SK-MEL-5 (cell line): ENCODE measurements around the gene IL9. TPM values are rescaled to one million over a fixed set of nuclear protein-coding genes. Genes with fewer than 3 reads are reported as not detected.
"Not testable (repeated sequence)": the region's sequence is repeated elsewhere in the genome, so short reads cannot be mapped to it uniquely, and the experiment has no call there.

Source experiments
- DNase-seq: peaks from one replicate; pipeline ENCODE4 v3.0.0-alpha.2; 2016; ENCODE audit warnings: low read depth, low spot score
- in situ Hi-C: cut with HindIII; loops from 2 replicates; pipeline ENCODE4 v1.10.0; 2016; ENCODE audit warnings: low sequenced_read_pairs, high pct_unique_total_duplicates, low pct_unique_long_range_greater_than_20kb
- total RNA-seq: library from RNA; depleted of rRNA; stranded (reverse); fragments of >200 nt; shearing (Covaris generic); gene quantifications from 2 replicates; pipeline ENCODE4 v1.2.3, GENCODE V29; 2014

The IL9 gene
- total RNA-seq, 1 experiment from 2014 or later: not detected

DNA sequence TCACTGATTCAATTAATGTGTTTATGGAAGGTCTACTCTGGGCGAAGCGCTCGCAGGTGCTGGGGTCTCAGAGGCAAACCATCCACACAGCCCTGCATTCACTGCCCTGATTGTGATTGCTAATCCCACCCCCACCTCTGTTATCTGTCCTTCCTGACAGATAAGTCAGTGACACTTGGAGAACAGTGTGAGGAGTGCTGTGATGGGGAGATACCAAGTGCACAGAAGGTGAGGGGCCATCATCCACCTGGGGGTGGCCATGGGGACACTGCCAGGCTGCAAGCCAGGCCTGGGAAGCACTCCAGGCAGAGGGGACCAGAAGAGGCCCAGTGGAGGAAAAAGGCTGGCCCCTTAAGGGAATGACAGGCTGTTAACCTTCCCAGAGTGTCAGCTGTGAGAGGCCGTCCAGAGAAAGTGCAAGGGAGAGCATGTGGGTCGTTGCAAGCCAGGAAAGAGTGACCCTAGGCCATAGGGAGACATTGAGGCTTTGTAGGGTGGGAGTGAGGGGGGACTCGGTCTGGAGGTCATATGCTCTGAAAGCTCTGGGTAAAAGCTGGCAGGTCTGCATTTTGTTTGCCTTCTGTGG is 18.0 kb downstream of the IL9 start:
- no peak for DNase-seq
- in situ Hi-C loops: no loop called here

DNA sequence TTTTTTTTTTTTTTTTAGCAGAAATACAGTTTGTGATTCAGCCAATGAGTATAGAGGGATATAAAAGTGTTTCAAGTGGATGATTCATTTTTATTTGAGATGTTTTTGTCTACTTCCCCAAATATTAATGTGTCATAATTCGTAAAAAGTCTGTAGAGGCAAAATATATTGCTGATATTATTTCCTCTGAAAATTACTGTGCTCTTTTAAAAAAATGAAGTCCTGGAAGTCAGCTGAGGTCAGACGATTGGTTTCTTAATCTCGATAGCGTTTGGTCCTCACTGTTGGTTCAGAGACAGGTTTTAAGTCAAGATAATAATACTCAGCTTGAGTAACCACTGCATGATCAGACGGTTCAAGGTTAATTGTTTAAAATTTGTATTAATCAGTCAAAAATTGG is 19.5 kb downstream of the IL9 start:
- DNase-seq: no peak
- in situ Hi-C loops: no loop called here

DNA sequence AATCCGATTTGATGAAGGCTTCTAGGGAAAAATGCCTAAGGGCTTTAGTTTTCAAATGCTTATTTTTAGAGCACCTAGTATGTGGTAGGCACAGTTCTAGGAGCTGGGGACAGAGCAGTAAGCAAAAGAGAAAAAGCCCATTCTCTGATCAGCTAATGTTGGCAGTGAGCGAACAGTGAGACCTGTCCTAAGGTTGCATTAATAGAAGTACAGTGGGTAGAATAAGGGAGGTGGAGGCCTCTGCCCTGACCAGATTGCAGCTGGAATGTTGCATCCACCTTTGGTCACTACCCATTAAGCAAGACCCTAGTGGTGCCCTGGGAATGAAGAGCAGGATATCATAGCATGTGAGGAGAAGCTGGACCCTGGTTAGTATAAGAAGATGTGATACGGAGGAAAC is 20.1 kb downstream of the IL9 start:
- in situ Hi-C loops: no loop called here
- DNase-seq: no peak

DNA sequence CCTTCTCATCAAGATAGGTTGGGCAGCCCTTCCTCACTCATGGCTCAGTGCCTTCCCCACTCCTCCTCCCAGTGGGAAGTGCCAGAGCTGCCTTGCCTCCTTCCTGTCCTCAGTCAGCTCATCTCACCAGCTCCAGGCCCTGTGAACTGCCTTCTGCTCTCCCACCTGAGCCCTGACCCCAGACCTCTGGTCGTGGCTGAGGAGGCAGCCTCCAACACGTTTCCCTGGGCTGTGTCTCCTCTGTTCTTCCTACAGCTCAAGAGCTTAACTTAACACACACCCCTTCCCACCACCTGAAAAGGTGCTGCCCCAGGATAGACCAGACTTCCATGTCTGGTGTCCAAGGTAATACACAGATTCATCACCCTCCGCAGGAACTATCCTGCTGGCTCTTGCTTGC is 21.2 kb downstream of the IL9 start:
- DNase-seq: no peak
- in situ Hi-C loops: no loop called here

DNA sequence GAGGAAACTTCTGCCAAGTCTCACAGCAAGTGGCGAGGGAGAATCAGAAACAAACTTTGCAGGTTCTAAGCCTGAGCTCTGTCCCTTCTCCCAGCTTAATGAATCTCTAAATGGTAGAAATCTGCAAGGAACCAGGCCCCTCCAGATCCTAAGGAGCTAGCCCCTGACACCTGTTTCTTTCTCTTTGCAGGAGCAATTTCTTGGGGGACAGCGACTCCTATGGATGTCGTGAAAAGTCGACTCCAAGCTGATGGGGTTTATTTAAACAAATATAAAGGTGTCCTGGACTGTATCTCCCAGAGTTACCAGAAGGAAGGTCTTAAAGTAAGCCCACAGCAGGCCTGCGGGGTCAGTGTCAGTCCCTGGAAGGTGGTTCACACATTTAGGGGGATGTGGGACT is 21.8 kb downstream of the IL9 start:
- peak; percentile 41 for DNase-seq
- in situ Hi-C loops: no loop called here

DNA sequence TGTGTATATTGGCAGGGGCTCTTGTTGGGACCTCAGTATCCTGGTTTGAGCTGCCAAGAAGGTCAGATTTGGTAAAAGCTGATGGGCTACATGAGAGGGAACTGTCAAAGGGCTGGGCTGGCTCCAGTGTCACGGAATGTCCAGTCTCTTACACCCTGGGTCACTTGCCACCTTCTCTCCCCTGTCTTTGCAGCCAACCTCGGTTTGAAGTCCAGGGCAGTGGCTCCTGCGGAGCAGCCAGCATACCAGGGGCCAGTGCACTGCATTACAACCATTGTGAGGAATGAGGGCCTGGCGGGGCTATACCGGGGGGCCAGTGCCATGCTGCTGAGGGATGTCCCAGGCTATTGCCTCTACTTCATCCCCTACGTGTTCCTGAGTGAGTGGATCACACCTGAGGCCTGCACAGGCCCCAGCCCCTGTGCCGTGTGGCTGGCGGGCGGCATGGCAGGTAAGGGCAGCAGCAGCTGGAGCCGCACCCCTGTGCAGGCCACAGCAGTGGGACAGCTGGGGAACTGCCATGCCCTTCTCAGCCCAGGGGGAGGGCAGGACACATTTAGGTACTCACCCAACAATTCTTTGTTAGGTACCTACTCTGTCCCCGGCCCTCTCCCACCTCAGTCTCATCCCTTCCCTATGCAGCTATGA is 24.2 kb downstream of the IL9 start:
- DNase-seq: no peak
- in situ Hi-C loops: no loop called here

DNA sequence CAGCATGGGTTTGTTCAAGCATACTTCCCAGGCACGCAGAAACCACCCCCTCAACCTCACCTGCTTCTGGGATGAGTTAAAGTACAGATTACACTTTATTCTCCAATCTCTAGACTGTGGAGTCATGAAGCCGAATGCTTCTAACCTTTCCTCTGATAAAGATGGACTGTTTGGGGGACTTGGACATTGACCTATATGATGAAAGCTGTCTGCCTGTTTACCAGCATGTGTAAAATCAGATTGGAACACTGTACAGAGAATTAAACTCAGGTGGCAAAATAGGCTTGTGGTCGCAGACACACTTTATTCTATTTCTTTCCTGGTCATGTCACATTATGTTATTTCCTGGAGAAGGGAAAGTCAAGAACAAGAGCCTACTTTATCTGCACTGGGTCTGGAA is 25.7 kb downstream of the IL9 start:
- in situ Hi-C loops: no loop called here

DNA sequence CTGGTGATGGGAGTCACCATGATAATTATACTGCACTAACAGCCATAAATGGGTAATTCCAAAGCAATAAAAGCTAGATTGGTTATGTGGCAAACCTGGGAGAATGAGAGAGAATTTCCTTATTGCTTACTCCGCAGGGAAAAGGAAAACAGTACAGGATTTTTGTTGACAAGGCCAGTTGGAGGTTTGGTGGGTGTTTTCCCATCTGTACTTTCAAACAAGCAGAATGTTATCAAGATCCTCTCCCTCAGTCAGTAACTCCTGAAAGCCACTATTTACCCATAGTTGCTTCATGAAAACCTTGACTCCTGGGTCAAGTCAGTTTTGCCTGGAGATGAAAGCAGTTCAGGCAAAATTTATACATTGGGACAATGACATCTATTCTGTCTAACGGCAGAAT is 26.4 kb downstream of the IL9 start:
- in situ Hi-C loops: no loop called here
- DNase-seq: no peak

More for the DNA sequence above, 25.7 kb downstream of the IL9 start:
- no peak for DNase-seq

DNA sequence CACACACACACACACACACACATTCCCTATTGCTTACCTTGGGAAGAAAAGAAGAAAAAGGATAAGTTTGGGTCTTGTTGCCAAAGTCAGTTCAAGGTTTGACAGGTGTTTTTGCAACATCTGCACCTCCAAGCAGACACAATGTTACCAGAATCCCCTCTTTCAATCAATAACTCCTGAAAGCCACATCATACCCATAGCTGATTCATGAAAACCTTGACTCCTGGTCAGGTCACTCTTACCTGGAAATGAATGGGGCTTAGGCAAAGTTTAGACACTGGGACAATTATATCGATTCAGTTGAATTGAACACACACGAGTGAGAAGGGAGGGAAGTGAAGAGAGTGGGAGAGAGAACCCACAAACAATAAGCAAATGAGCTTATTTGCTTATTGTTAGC is 27.0 kb downstream of the IL9 start:
- in situ Hi-C loops: no loop called here
- no peak for DNase-seq

DNA sequence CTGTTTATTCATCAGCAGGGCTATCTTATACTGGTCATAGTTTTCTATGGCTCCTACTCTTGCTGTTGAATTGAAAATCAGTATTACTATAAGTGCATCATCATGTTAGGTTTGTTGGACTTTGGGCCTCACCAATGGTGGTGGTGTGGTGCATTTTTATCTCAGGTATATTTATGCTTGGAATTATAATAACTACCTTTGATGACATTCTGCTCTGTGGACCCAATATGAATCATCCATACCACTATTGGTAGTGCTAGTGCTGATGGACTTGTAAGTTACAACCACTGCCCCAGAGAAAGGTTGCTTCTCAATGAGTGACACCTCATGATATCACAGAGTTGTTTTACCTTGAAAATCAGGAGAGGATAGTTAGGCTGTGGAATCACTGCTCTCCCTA is 28.0 kb downstream of the IL9 start:
- in situ Hi-C loops: no loop called here
- no peak for DNase-seq

DNA sequence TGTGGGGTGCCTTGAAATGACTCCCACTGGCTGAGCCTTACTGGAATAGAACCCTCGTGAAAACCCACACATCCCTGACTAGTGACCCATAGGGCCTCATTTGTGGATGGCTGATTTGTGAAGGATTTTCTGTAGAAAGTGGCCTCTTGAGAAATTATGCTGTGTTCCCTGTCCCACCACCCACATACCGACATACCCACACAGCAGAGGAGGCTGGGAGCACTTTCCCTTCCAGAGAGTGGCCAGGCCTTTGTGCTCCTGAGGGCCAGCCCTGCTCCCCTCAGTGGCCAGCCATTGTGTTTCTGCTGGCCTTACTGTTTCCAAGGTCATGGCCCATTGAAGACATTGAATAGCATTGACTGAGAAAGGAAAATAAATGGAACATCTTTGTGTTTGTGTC is 29.6 kb downstream of the IL9 start:
- no peak for DNase-seq
- in situ Hi-C loops: no loop called here

DNA sequence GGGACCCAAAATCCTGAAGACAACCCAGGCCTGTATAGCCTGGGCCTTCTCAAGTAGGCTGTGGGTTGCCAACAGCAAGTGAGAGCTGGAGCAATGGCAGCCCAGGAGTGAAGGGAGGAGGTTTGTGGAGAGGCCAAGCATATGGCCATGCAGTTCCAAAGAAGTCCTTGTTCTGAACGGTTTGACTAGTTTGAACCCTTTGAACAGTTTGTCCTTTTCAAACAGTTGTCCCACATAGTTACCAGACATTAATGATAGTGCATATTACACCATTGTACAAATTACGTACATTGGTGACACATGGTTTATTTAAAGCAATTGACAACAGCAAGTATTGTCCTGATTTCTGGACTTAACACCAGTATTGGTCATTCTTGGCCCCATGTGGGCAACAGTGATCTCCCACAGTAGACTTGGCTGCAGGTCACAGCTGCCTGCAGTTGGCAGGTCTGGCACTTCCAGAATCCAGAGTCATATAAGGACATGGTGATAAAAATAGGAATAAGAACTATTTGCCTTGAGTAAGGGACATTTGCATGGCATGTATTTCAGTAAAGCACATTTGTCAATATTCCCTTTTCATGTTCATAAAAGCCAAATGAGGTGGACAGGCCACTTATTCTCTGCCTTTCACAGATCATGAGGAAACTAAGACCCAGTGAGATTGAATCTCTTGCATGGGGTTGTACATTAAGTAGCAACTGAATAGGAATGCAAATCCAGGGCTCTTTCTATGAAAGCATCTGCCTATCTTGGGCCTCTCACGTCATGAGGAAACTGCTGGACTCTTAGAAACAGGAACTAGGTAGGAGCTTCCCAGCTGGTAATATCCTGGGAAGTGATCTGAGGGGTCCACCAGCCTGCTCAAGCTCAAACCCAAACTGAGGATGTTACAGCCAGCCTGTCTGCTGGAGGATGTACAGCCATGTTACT is 30.9 kb downstream of the IL9 start:
- DNase-seq: no peak
- in situ Hi-C loops: no loop called here

DNA sequence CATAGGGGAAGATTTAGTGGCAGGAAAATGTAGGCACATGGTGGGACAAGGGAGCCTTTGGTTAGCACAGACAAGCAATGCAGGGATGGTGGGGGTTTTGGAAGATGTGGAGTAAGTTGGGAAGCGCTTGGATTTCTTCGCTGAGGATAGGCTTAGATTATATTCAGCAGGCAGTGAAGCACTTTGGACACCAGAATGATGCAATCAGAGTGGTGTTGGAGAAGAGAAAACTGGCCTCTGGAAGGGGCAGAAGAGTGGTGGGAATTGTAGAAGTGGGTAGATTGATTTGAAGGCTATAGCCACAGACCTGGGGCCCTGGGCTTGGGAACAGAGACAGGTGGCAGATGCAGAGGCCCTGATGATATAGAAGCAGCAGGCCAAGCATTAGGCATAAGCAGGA is 32.9 kb downstream of the IL9 start:
- in situ Hi-C loops: no loop called here
- DNase-seq: no peak

DNA sequence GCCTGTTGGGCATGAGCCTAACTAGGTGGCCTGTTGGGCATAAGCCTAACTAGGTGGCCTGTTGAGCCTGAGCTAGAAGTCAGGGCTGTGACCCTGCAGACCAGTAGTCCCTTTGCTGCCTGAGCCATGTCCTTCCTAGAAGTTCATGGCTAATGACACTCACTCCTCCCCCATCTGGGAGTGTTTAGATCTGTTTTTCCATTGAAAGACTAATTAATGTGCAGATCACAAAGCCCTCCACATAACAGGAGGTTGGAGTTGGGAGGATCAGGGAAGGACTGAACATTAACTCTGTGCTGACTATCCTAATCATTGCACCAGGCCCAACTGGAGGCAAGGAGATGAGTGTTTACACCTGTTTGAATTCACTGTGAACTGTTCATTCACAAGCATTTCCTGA is 33.6 kb downstream of the IL9 start:
- in situ Hi-C loops: no loop called here
- DNase-seq: no peak

DNA sequence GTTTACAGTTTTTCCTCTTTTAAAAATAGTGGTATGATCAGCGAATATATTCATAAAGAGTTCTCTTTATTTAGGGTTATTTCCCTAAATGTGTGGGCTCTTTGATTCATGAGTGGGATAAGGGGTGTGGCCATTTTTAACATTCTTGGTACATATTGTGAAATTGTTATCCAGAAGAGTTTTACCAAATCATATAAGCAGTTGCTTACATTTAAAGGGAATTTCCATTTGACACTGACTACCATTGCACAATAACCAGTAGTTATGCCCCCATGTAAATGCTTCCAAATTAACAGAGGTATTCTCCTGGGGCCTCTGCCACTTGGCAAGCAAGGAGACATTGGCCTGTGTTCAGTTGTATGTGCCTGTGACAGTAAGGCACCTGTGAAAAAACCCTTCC is 34.0 kb downstream of the IL9 start:
- in situ Hi-C loops: no loop called here
- no peak for DNase-seq

DNA sequence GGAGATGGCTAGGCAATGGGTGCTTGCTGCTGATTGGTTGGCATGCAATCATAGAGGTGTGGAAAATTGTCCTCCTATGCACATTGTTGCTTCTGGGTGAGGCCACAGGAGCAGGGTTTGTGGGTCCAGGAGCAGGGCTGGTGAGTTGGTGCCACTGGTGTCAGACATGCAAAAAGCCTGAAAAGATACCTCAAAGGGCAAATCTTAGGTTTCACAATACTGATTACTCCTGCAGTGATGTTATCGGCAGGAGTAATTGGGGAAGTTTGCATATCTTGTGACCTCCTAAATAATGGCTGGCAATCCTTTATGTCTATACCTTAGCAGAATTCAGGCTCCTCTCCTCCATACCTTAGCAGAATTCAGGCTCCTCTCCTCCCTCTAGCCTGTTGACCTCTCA is 36.0 kb downstream of the IL9 start:
- in situ Hi-C loops: no loop called here
- no peak for DNase-seq

DNA sequence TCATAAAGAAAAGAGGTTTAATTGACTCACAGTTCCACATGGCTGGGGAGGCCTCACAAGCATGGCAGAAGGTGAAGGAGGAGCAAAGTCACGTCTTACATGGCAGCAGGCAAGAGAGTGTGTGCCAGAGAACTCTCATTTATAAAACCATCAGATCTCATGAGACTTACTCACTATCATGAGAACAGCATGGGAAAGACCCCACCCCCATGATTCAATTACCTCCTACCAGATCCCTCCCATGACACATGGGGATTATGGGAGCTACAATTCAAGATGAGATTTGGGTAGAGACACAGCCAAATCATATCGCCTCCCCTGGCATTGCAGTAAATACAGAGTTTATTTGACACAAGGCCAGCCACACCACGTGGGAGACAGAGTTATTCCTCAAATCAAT is 36.5 kb downstream of the IL9 start:
- in situ Hi-C loops, DNase-seq: not testable (repeated sequence)

DNA sequence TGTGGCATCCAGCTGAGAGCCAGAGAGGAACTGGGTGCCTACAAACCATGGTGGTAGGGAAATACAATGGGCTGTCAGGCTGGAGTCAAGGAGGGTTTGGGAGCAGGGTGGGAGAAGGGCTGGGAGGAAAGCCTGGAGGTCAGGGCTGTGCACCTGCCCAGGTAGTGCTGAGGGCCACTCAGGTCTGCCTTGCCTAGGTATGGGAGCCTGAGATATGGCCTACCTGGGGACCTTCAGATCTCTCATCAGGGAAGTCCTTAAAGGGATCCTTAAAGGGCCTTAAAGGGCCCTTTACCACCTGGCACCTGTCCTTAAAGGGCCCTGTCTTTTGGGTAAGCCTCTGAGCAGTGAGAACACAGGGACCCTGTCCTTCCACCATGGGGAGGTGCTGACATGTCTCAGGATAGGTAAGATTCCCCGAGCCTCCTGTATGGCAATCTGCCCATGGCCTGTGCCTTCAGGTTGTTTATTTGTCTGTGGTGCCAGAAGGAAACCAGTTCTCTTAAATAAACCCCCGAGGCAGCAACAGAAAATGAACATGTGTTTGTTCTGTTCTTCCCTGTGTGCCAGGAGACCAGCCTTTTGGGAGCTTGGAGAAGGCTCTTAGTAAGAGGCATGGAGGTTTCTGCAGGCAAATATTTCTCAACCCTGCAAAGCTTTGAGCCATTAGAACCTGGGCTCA is 37.9 kb downstream of the IL9 start:
- DNase-seq: no peak
- in situ Hi-C loops: no loop called here
